ENCODE measurements around the gene NR6A1.

NR6A1 gene

GRCh38 chr9:124593200-124593599 is 177.9 kb downstream of the NR6A1 start:
- in situ Hi-C loops (cut with HindIII; ENCODE audit: low sequenced_read_pairs), result no loop called here
- DNase-seq (ENCODE audit: low read depth, low spot score), result no peak
- TF ChIP-seq CTCF (IDR thresholded peaks at IDR 0.05; ENCODE audit: low read depth, low read length), result no peak
- H3K4me3 ChIP-seq (ENCODE audit: low read depth, low read length), result no peak overlapping the region

GRCh38 chr9:124590889-124591641 is 180.0 kb downstream of the NR6A1 start:
- TF ChIP-seq CTCF (IDR thresholded peaks at IDR 0.05; ENCODE audit: low read depth, low read length), result no peak
- DNase-seq (ENCODE audit: low read depth, low spot score), result no peak
- in situ Hi-C loops (cut with HindIII; ENCODE audit: low sequenced_read_pairs), result no loop called here
- H3K4me3 ChIP-seq (ENCODE audit: low read depth, low read length), result no peak overlapping the region

GRCh38 chr9:124584631-124585030 is 186.5 kb downstream of the NR6A1 start:
- in situ Hi-C loops (cut with HindIII; ENCODE audit: low sequenced_read_pairs), result no loop called here
- no peak for DNase-seq (ENCODE audit: low read depth, low spot score)
- no peak overlapping the region for H3K4me3 ChIP-seq (ENCODE audit: low read depth, low read length)
- TF ChIP-seq CTCF (IDR thresholded peaks at IDR 0.05; ENCODE audit: low read depth, low read length), result no peak

GRCh38 chr9:124583134-124583533 is 188.0 kb downstream of the NR6A1 start:
- no peak for DNase-seq (ENCODE audit: low read depth, low spot score)
- no peak overlapping the region for H3K4me3 ChIP-seq (ENCODE audit: low read depth, low read length)
- in situ Hi-C loops (cut with HindIII; ENCODE audit: low sequenced_read_pairs), result no loop called here
- TF ChIP-seq CTCF (IDR thresholded peaks at IDR 0.05; ENCODE audit: low read depth, low read length), result no peak

- no peak overlapping the region for H3K4me3 ChIP-seq (ENCODE audit: low read depth, low read length)
- no peak for TF ChIP-seq CTCF (IDR thresholded peaks at IDR 0.05; ENCODE audit: low read depth, low read length)
- in situ Hi-C loops (cut with HindIII; ENCODE audit: low sequenced_read_pairs), result no loop called here
Observed at GRCh38 chr9:124580186-124580585, 190.9 kb downstream of the NR6A1 start.

GRCh38 chr9:124576751-124577150 is 194.4 kb downstream of the NR6A1 start:
- no peak overlapping the region for H3K4me3 ChIP-seq (ENCODE audit: low read depth, low read length)
- in situ Hi-C loops (cut with HindIII; ENCODE audit: low sequenced_read_pairs), result no loop called here
- TF ChIP-seq CTCF (IDR thresholded peaks at IDR 0.05; ENCODE audit: low read depth, low read length), result no peak
- no peak for DNase-seq (ENCODE audit: low read depth, low spot score)

More at GRCh38 chr9:124580186-124580585, 190.9 kb downstream of the NR6A1 start:
- DNase-seq (ENCODE audit: low read depth, low spot score), result no peak
